ENCODE data around the gene ZXDC.

Gene ZXDC

GRCh38 chr3:126515066-126515706 is 39.5 kb upstream of the ZXDC start:
- no peaks in the 10 kb centered on the region for H3K4me1 ChIP-seq (ENCODE audit: insufficient read depth, poor library complexity, severe bottlenecking)
- H3K36me3 ChIP-seq (ENCODE audit: low read depth): no peaks in the 10 kb centered on the region
- ATAC-seq (ENCODE audit: low read depth): no peak
- no peak overlapping the region for H3K4me3 ChIP-seq (ENCODE audit: severe bottlenecking)
- H3K9me3 ChIP-seq (ENCODE audit: severe bottlenecking): no peaks in the 10 kb centered on the region
- no peaks in the 10 kb centered on the region for H3K27me3 ChIP-seq (ENCODE audit: insufficient read depth, poor library complexity, severe bottlenecking)
- no peak for TF ChIP-seq CTCF (IDR thresholded peaks at IDR 0.05; ENCODE audit: poor library complexity, severe bottlenecking)
- no peak for DNase-seq (ENCODE audit: low spot score)
- no peak overlapping the region for H3K27ac ChIP-seq (ENCODE audit: poor library complexity, severe bottlenecking)

- no peak overlapping the region for H3K27ac ChIP-seq (ENCODE audit: poor library complexity, severe bottlenecking)
- TF ChIP-seq CTCF (IDR thresholded peaks at IDR 0.05; ENCODE audit: poor library complexity, severe bottlenecking): no peak
- no peak for ATAC-seq (ENCODE audit: low read depth)
- H3K4me3 ChIP-seq (ENCODE audit: severe bottlenecking): no peak overlapping the region
- no peaks in the 10 kb centered on the region for H3K27me3 ChIP-seq (ENCODE audit: insufficient read depth, poor library complexity, severe bottlenecking)
- no peaks in the 10 kb centered on the region for H3K4me1 ChIP-seq (ENCODE audit: insufficient read depth, poor library complexity, severe bottlenecking)
- no peaks in the 10 kb centered on the region for H3K36me3 ChIP-seq (ENCODE audit: low read depth)
- DNase-seq (ENCODE audit: low spot score): no peak
- H3K9me3 ChIP-seq (ENCODE audit: severe bottlenecking): no peaks in the 10 kb centered on the region
Measured at GRCh38 chr3:126514161-126514560, 38.5 kb upstream of the ZXDC start.

GRCh38 chr3:126512916-126513650 is 37.4 kb upstream of the ZXDC start:
- Histone ChIP-seq H3K27me3 (ENCODE audit: insufficient read depth, poor library complexity, severe bottlenecking) (no peaks in the 10 kb centered on the region), H3K9me3 (ENCODE audit: severe bottlenecking) (no peaks in the 10 kb centered on the region), H3K4me3 (ENCODE audit: severe bottlenecking) (no peak overlapping the region), H3K27ac (ENCODE audit: poor library complexity, severe bottlenecking) (no peak overlapping the region), H3K36me3 (ENCODE audit: low read depth) (no peaks in the 10 kb centered on the region), H3K4me1 (ENCODE audit: insufficient read depth, poor library complexity, severe bottlenecking) (peaks cover 6% of the 10 kb centered on the region)
- TF ChIP-seq CTCF (IDR thresholded peaks at IDR 0.05; ENCODE audit: poor library complexity, severe bottlenecking): no peak
- ATAC-seq (ENCODE audit: low read depth): no peak
- no peak for DNase-seq (ENCODE audit: low spot score)

- no peaks in the 10 kb centered on the region for H3K27me3 ChIP-seq (ENCODE audit: insufficient read depth, poor library complexity, severe bottlenecking)
- peaks cover 6% of the 10 kb centered on the region for H3K4me1 ChIP-seq (ENCODE audit: insufficient read depth, poor library complexity, severe bottlenecking)
- H3K9me3 ChIP-seq (ENCODE audit: severe bottlenecking): no peaks in the 10 kb centered on the region
- no peak for ATAC-seq (ENCODE audit: low read depth)
- no peaks in the 10 kb centered on the region for H3K36me3 ChIP-seq (ENCODE audit: low read depth)
- DNase-seq (ENCODE audit: low spot score): peak; percentile 25
- no peak for TF ChIP-seq CTCF (IDR thresholded peaks at IDR 0.05; ENCODE audit: poor library complexity, severe bottlenecking)
- H3K27ac ChIP-seq (ENCODE audit: poor library complexity, severe bottlenecking): no peak overlapping the region
- H3K4me3 ChIP-seq (ENCODE audit: severe bottlenecking): no peak overlapping the region
Measured at GRCh38 chr3:126512026-126512425, 36.3 kb upstream of the ZXDC start.

- H3K9me3 ChIP-seq (ENCODE audit: severe bottlenecking): no peaks in the 10 kb centered on the region
- peak; percentile 29 for DNase-seq (ENCODE audit: low spot score)
- H3K27me3 ChIP-seq (ENCODE audit: insufficient read depth, poor library complexity, severe bottlenecking): no peaks in the 10 kb centered on the region
Measured at GRCh38 chr3:126511291-126511690, 35.6 kb upstream of the ZXDC start.

More at GRCh38 chr3:126511291-126511690, 35.6 kb upstream of the ZXDC start:
- Histone ChIP-seq H3K36me3 (ENCODE audit: low read depth) (no peaks in the 10 kb centered on the region), H3K27ac (ENCODE audit: poor library complexity, severe bottlenecking) (no peak overlapping the region), H3K4me3 (ENCODE audit: severe bottlenecking) (no peak overlapping the region), H3K4me1 (ENCODE audit: insufficient read depth, poor library complexity, severe bottlenecking) (peaks cover 6% of the 10 kb centered on the region)
- no peak for TF ChIP-seq CTCF (IDR thresholded peaks at IDR 0.05; ENCODE audit: poor library complexity, severe bottlenecking)
- ATAC-seq (ENCODE audit: low read depth): no peak

Measured in RWPE2 (cell line).